Osteoblast (primary cell): ENCODE results near the gene TRIP11. TPM values are rescaled to one million over a fixed set of nuclear protein-coding genes. Genes with fewer than 3 reads are reported as not detected.
"Not testable (repeated sequence)": the region's sequence is repeated elsewhere in the genome, so short reads cannot be mapped to it uniquely, and the experiment has no call there.

Source experiments
- DNase-seq: peaks from one replicate; pipeline ENCODE4 v3.0.0; 2011; ENCODE audit warnings: low spot score, mixed read lengths; ENCODE audit not compliant: insufficient read length; ENCODE audit errors: missing footprints
- H2AFZ ChIP-seq: 2 replicates; pipeline ENCODE4 v1.6.0; 2011; ENCODE audit warnings: mild to moderate bottlenecking, low read length
- H3K27ac ChIP-seq: 2 replicates; pipeline ENCODE4 v1.5.1; 2011; ENCODE audit warnings: mild to moderate bottlenecking, low read depth, low read length, moderate library complexity
- H3K27me3 ChIP-seq: 2 replicates; pipeline ENCODE4 v1.6.0; 2012; ENCODE audit warnings: mild to moderate bottlenecking, control low read depth, inconsistent platforms, low read length, moderate library complexity; ENCODE audit not compliant: insufficient read depth
- H3K36me3 ChIP-seq: 2 replicates; pipeline ENCODE4 v1.5.1; 2011; ENCODE audit warnings: mild to moderate bottlenecking, low read length, control low read depth, moderate library complexity; ENCODE audit not compliant: insufficient read depth
- H3K4me1 ChIP-seq: 2 replicates; pipeline ENCODE4 v1.5.1; 2011; ENCODE audit warnings: mild to moderate bottlenecking, low read length, control low read depth, moderate library complexity; ENCODE audit not compliant: insufficient read depth
- H3K4me2 ChIP-seq: 2 replicates; pipeline ENCODE4 v1.6.0; 2011; ENCODE audit warnings: mild to moderate bottlenecking, low read length; ENCODE audit not compliant: insufficient read depth
- H3K4me3 ChIP-seq: fragments of 200-600 bp; sonication (generic); 3 replicates; pipeline ENCODE4 v1.5.1; 2012; ENCODE audit warnings: mild to moderate bottlenecking, low read length, inconsistent platforms; ENCODE audit not compliant: insufficient read depth
- H3K79me2 ChIP-seq: 2 replicates; pipeline ENCODE4 v1.6.0; 2012; ENCODE audit warnings: mild to moderate bottlenecking, low read length, control low read depth, inconsistent platforms; ENCODE audit not compliant: insufficient read depth
- H3K9me3 ChIP-seq: 2 replicates; pipeline ENCODE4 v1.5.1; 2011; ENCODE audit warnings: low read depth, low read length, control low read depth
- H4K20me1 ChIP-seq: 2 replicates; pipeline ENCODE4 v1.6.0; 2012; ENCODE audit warnings: mild to moderate bottlenecking, low read length, control low read depth; ENCODE audit not compliant: insufficient read depth
- total RNA-seq: library from RNA; depleted of rRNA; stranded (reverse); fragments of >200 nt; gene quantifications from 2 replicates; pipeline ENCODE4 v1.2.3, GENCODE V29; 2012
- TF ChIP-seq, protein P1 (sequence below): IDR thresholded peaks from 2 replicates; pipeline ENCODE4 v1.5.1; 2011; ENCODE audit warnings: mild to moderate bottlenecking, low read depth, low read length, moderate library complexity; ENCODE audit errors: extremely low read depth

Gene TRIP11
- total RNA-seq, 1 donor = 38.0 TPM

DNA sequence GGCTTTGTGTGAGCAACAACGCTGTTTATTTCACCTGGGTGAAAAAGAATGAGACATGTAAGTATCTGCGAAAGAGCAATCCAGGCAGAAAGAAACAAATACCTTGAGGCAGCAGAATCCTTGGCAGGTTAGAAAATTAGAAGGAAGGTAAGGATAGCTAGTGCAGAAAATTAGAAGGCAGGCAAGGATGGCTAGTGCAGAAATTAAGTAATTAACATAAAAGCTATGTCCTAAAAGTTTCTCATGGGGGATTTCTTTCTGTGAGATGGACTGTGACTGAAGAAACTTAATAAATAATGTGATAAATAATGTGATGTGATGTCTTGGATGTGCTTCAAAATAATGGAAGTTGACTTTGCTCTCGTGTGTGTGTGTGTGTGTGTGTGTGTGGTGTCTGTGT, 9.9 kb upstream of the TRIP11 start:
- Histone ChIP-seq H3K9me3 (no peaks in the 10 kb centered on the region), H3K4me3 (no peak overlapping the region), H3K4me1 (no peaks in the 10 kb centered on the region), H3K79me2 (no peaks in the 10 kb centered on the region), H2AFZ (no peak overlapping the region), H3K4me2 (no peak overlapping the region), H4K20me1 (no peaks in the 10 kb centered on the region), H3K27ac (no peak overlapping the region), H3K36me3 (no peaks in the 10 kb centered on the region), H3K27me3 (no peaks in the 10 kb centered on the region)
- TF ChIP-seq, protein P1, sequence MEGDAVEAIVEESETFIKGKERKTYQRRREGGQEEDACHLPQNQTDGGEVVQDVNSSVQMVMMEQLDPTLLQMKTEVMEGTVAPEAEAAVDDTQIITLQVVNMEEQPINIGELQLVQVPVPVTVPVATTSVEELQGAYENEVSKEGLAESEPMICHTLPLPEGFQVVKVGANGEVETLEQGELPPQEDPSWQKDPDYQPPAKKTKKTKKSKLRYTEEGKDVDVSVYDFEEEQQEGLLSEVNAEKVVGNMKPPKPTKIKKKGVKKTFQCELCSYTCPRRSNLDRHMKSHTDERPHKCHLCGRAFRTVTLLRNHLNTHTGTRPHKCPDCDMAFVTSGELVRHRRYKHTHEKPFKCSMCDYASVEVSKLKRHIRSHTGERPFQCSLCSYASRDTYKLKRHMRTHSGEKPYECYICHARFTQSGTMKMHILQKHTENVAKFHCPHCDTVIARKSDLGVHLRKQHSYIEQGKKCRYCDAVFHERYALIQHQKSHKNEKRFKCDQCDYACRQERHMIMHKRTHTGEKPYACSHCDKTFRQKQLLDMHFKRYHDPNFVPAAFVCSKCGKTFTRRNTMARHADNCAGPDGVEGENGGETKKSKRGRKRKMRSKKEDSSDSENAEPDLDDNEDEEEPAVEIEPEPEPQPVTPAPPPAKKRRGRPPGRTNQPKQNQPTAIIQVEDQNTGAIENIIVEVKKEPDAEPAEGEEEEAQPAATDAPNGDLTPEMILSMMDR = no peak
- DNase-seq = peak; percentile 6

DNA sequence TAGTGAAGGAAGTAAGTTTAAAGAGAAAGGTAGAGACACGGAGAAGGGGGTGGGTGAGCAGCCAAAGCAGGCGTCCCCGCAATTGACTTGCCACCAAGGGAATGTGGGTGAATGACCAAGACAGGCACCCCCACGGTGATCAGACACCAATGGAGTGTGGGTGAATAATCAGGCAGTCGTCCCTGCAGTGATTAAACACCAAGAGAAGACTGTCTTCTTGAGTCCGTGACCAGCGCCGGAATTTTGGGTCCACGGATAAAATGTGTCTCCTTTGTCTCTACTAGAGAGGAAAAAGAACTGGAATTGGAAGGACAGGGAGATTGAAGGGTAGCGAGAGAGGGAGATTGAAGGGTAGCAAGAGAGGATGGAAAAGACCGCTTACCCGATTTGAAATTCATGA, 9.4 kb upstream of the TRIP11 start:
- H2AFZ ChIP-seq, DNase-seq: not testable (repeated sequence)

DNA sequence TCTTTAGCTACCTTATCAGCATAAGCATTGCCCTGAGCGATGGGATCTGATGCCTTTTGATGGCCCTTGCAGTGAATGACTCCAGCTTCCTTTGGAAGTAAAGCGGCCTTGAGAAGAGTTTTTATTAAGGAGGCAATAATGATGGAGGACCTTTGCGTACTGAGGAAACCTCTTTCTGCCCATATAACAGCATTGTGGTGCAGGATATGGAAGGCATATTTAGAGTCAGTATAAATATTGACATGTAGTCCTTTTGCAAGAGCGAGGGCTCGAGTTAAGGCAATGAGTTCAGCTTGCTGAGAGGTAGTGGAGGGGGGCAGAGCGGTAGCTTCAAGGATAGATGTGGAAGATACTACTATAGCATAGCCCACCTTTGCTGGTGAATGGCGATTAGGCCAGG, 6.0 kb upstream of the TRIP11 start:
- not testable (repeated sequence) for H2AFZ ChIP-seq, DNase-seq

More for the DNA sequence above, 9.4 kb upstream of the TRIP11 start:
- H3K36me3 ChIP-seq, H3K4me2 ChIP-seq, H3K9me3 ChIP-seq, H3K27ac ChIP-seq, H3K4me1 ChIP-seq, H4K20me1 ChIP-seq, H3K4me3 ChIP-seq, H3K79me2 ChIP-seq, H3K27me3 ChIP-seq: not testable (repeated sequence)

DNA sequence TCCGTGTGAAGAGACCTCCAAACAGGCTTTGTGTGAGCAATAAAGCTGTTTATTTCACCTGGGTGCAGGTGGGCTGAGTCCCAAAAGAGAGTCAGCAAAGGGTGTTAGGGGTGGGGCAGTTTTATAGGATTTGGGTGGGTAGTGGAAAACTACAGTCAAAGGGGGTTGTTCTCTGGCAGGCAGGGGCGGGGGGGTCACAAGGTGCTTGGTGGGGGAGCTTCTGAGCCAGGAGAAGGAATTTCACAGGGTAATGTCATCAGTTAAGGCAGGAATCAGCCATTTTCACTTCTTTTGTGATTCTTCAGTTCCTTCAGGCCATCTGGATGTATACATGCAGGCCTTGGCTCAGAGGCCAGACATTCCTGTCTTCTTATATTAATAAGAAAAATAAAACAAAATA, 1.9 kb upstream of the TRIP11 start:
- not testable (repeated sequence) for H3K36me3 ChIP-seq, DNase-seq, H3K27ac ChIP-seq, H3K4me1 ChIP-seq, H3K4me2 ChIP-seq, H4K20me1 ChIP-seq, H3K9me3 ChIP-seq, H3K27me3 ChIP-seq, H3K4me3 ChIP-seq, H2AFZ ChIP-seq
- peaks cover 27% of the 10 kb centered on the region for H3K79me2 ChIP-seq

More for the DNA sequence above, 6.0 kb upstream of the TRIP11 start:
- not testable (repeated sequence) for H3K9me3 ChIP-seq, H3K4me1 ChIP-seq, H3K4me3 ChIP-seq, H3K36me3 ChIP-seq, H3K4me2 ChIP-seq, H3K79me2 ChIP-seq, H3K27me3 ChIP-seq, H3K27ac ChIP-seq, H4K20me1 ChIP-seq

DNA sequence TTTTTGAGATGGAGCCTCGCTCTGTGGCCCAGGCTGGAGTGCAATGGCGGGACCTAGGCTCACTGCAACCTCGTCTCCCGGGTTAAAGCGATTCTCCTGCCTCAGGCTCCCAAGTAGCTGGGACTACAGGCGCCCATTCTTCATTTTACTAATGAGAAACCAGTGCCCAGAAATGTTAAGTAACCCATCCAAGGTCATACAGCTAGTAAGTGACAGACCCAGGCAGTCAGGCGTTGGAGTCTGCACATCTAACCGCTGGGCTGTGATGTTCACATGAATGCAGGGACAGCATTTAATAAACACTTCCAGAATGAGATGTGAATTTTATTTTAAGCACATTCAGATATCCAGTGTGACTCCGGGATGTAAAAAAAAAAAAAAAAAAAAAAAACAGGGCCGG, 1.3 kb upstream of the TRIP11 start:
- H3K36me3 ChIP-seq = no peaks in the 10 kb centered on the region
- TF ChIP-seq, protein P1 = no peak
- H4K20me1 ChIP-seq = peaks cover 9% of the 10 kb centered on the region
- peaks cover 10% of the 10 kb centered on the region for H3K4me1 ChIP-seq
- H3K4me2 ChIP-seq = peak overlapping the region; percentile 97
- H3K9me3 ChIP-seq = no peaks in the 10 kb centered on the region
- H3K4me3 ChIP-seq = no peak overlapping the region
- no peak for DNase-seq
- no peaks in the 10 kb centered on the region for H3K27me3 ChIP-seq
- no peak overlapping the region for H3K27ac ChIP-seq
- H2AFZ ChIP-seq = no peak overlapping the region
- H3K79me2 ChIP-seq = peaks cover 32% of the 10 kb centered on the region
